ENCODE results near the gene BTBD18.

GRCh38 chr11:57727185-57727584 is 24.4 kb downstream of the BTBD18 start:
- TF ChIP-seq CTCF (IDR thresholded peaks at IDR 0.05; ENCODE audit: insufficient read depth, low read length, poor library complexity, severe bottlenecking) (no peak), EZH2phosphoT487 (conservative IDR thresholded peaks at IDR 0.05; ENCODE audit: low read length) (no peak)

Data from SU-DHL-6 (cell line).